A673 (cell line): Measurements from ENCODE around the gene TTC3.

Experiments used
- CTCF ChIP-seq: fragments of 300-800, 200-600 bp; sonication (generic); conservative IDR thresholded peaks from 2 replicates; pipeline ENCODE4 v1.5.1; 2017; ENCODE audit warnings: low read depth, mild to moderate bottlenecking, antibody characterized with exemption, low read length, moderate library complexity, mixed read lengths
- EZH2 ChIP-seq: fragments of 200-600 bp; sonication (generic); IDR thresholded peaks from 2 replicates; pipeline ENCODE4 v1.6.1; 2017; ENCODE audit warnings: borderline replicate concordance, low read depth, mild to moderate bottlenecking, mixed read lengths, antibody characterized with exemption, low read length; ENCODE audit not compliant: poor library complexity, severe bottlenecking

DNA sequence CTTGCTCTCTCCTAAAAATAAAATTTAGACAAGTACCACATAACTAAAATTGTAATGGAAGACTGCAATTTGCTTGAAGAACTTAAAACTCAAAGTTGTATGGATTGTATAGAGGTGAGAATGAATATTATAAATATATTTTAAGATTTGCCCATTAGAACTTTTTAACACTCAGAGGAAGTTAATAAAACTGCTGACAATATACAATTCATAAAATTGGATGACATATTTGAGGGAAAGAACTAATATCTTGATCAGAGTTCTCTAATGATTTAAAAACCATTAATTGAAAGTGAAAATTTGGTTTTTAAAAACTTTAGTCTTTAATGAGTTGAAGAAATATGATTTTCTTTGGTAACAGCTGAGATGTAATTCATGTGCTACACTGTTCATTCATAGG, 20.9 kb downstream of the TTC3 start:
- TF ChIP-seq CTCF (no peak), EZH2 (no peak)
